ENCODE data around the gene ELMO2.

The ELMO2 gene

GRCh38 chr20:46334303-46334904 lies 72.0 kb downstream of the ELMO2 start:
- in situ Hi-C loops (cut with HindIII; ENCODE audit: low sequenced_read_pairs), result no loop called here

- in situ Hi-C loops (cut with HindIII; ENCODE audit: low sequenced_read_pairs), result no loop called here
Measured at GRCh38 chr20:46333161-46333991, 73.0 kb downstream of the ELMO2 start.

GRCh38 chr20:46332373-46333160 lies 73.8 kb downstream of the ELMO2 start:
- in situ Hi-C loops (cut with HindIII; ENCODE audit: low sequenced_read_pairs), result no loop called here

- in situ Hi-C loops (cut with HindIII; ENCODE audit: low sequenced_read_pairs), result no loop called here
Measured at GRCh38 chr20:46331611-46332361, 74.6 kb downstream of the ELMO2 start.

- in situ Hi-C loops (cut with HindIII; ENCODE audit: low sequenced_read_pairs), result no loop called here
Measured at GRCh38 chr20:46330831-46331371, 75.5 kb downstream of the ELMO2 start.

- in situ Hi-C loops (cut with HindIII; ENCODE audit: low sequenced_read_pairs), result no loop called here
Measured at GRCh38 chr20:46330072-46330763, 76.2 kb downstream of the ELMO2 start.

GRCh38 chr20:46328200-46328882 lies 78.1 kb downstream of the ELMO2 start:
- in situ Hi-C loops (cut with HindIII; ENCODE audit: low sequenced_read_pairs), result no loop called here

- in situ Hi-C loops (cut with HindIII; ENCODE audit: low sequenced_read_pairs), result no loop called here
Measured at GRCh38 chr20:46327557-46327956, 78.9 kb downstream of the ELMO2 start.

GRCh38 chr20:46325789-46326188 lies 80.6 kb downstream of the ELMO2 start:
- in situ Hi-C loops (cut with HindIII; ENCODE audit: low sequenced_read_pairs), result no loop called here

GRCh38 chr20:46324960-46325703 lies 81.3 kb downstream of the ELMO2 start:
- in situ Hi-C loops (cut with HindIII; ENCODE audit: low sequenced_read_pairs), result no loop called here

GRCh38 chr20:46324379-46324778 lies 82.0 kb downstream of the ELMO2 start:
- in situ Hi-C loops (cut with HindIII; ENCODE audit: low sequenced_read_pairs), result no loop called here

GRCh38 chr20:46323557-46323956 lies 82.9 kb downstream of the ELMO2 start:
- in situ Hi-C loops (cut with HindIII; ENCODE audit: low sequenced_read_pairs), result no loop called here

- in situ Hi-C loops (cut with HindIII; ENCODE audit: low sequenced_read_pairs), result no loop called here
Measured at GRCh38 chr20:46322641-46323040, 83.8 kb downstream of the ELMO2 start.

- in situ Hi-C loops (cut with HindIII; ENCODE audit: low sequenced_read_pairs), result no loop called here
Measured at GRCh38 chr20:46317685-46318177, 88.7 kb downstream of the ELMO2 start.

GRCh38 chr20:46316984-46317684 lies 89.3 kb downstream of the ELMO2 start:
- in situ Hi-C loops (cut with HindIII; ENCODE audit: low sequenced_read_pairs), result no loop called here
